Measurements from ENCODE around the gene DMXL2.

DNA sequence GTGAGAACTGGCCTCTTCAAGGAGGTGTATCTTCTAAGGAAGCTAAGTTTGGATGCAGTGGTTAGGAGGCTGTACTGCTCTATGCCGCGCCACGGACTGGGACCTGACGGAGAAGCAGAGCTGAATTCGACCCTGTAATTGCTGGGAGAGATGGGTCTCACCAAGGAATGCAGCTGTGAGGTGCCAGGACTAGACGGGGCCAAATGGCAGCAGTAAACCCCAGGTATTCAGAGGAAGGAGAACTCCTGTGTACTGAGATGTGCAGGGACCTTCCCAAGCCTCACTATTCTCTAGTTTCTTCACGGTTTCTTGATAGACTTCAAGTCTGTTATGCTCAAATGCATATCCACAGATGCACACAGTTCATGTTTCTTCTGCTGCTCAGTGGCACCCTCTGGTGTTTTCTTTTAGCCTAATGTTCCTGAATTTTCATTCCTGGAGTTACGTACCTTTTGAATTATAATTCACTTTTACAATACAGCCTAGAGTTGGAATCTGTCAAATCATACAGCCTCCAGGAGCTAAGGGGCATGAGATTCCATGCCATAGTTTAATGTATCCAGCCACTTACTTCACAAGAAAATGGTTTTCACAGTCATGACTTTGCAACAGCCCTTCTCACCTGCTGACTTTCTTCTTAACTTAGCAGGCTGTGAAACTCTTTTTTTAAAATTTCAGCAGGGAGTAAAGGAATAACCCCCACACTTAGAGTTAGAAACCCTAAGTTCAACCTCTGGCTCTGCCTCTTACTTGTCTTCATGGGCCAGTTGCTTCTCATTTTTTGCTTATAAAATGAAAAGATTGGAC lies 219.3 kb downstream of the DMXL2 start:
- TF ChIP-seq EZH2phosphoT487 (IDR thresholded peaks at IDR 0.05; ENCODE audit: insufficient read depth, low read depth), result no peak
- TF ChIP-seq EZH2 (IDR thresholded peaks at IDR 0.05; ENCODE audit: insufficient read depth, poor library complexity, severe bottlenecking), result no peak
